Activated naive CD8-positive, alpha-beta T cell treated with anti-CD3 and anti-CD28 coated beads for 36 hours (primary cell): ENCODE data around the gene MZT2A. TPM values are rescaled to one million over a fixed set of nuclear protein-coding genes. Genes with fewer than 3 reads are reported as not detected.
"Not testable (repeated sequence)": the region's sequence is repeated elsewhere in the genome, so short reads cannot be mapped to it uniquely, and the experiment has no call there.

Experiments
- DNase-seq: peaks from one replicate; pipeline ENCODE4 v3.0.0; 2021
- H3K27ac Mint-ChIP-seq: one replicate; pipeline ENCODE4 v1.8.0; 2022; ENCODE audit warnings: mild to moderate bottlenecking, moderate library complexity, mixed read lengths
- H3K27me3 Mint-ChIP-seq: one replicate; pipeline ENCODE4 v1.8.0; 2022; ENCODE audit warnings: mild to moderate bottlenecking, mixed read lengths
- H3K36me3 Mint-ChIP-seq: one replicate; pipeline ENCODE4 v1.8.0; 2021; ENCODE audit warnings: mild to moderate bottlenecking, mixed read lengths
- H3K4me1 Mint-ChIP-seq: one replicate; pipeline ENCODE4 v1.8.0; 2021; ENCODE audit warnings: mixed read lengths
- H3K4me3 Mint-ChIP-seq: one replicate; pipeline ENCODE4 v1.8.0; 2022; ENCODE audit warnings: mild to moderate bottlenecking, moderate library complexity, mixed read lengths
- H3K9me3 Mint-ChIP-seq: one replicate; pipeline ENCODE4 v1.8.0; 2022; ENCODE audit warnings: mixed read lengths
- total RNA-seq, 2 experiments: library from RNA; stranded (reverse); gene quantifications; one replicate each; pipeline ENCODE4 v1.2.3, GENCODE V29; 2021

The MZT2A gene
- total RNA-seq, 2 experiments from 2014 or later, result 191 to 205 TPM

GRCh38 chr2:131486201-131486902, 5.8 kb downstream of the MZT2A start:
- H3K36me3 Mint-ChIP-seq, result peaks cover 34% of the 10 kb centered on the region
- H3K9me3 Mint-ChIP-seq, H3K4me3 Mint-ChIP-seq, H3K4me1 Mint-ChIP-seq, H3K27me3 Mint-ChIP-seq, DNase-seq: not testable (repeated sequence)
- peak overlapping the region; percentile 29 for H3K27ac Mint-ChIP-seq

DNA sequence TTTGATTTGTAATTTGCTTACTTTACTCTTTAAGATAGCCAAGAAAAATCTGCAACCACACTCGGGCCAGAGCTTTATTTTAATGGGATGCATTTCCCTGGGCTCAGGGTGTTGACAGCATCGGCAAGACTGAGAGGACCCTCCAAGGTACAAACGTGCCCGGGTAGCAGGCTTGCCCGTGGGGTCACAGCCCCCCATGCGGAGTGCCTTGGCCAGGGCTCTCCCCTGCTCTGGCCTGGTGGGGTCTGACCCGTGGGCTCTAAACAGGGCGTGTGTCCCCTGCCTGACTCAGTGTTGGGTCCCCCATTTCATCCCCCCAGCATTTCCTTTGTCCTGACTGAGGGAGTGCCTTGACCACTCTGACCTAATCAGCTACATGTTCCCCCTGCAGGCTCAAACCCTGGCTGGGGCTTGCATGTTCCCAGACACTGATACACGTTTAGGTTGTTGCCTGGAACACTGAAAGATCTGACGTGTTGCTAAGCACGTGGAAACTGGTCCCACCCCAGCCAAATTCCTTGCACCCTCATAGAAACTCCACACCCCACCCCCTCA, 7.2 kb downstream of the MZT2A start:
- H3K27me3 Mint-ChIP-seq, DNase-seq, H3K27ac Mint-ChIP-seq, H3K9me3 Mint-ChIP-seq, H3K4me1 Mint-ChIP-seq, H3K4me3 Mint-ChIP-seq: not testable (repeated sequence)
- peaks cover 22% of the 10 kb centered on the region for H3K36me3 Mint-ChIP-seq

- peaks cover 18% of the 10 kb centered on the region for H3K36me3 Mint-ChIP-seq
- H3K4me1 Mint-ChIP-seq, H3K27me3 Mint-ChIP-seq, H3K4me3 Mint-ChIP-seq, DNase-seq, H3K9me3 Mint-ChIP-seq, H3K27ac Mint-ChIP-seq: not testable (repeated sequence)
Measured at GRCh38 chr2:131483981-131484820, 8.0 kb downstream of the MZT2A start.

GRCh38 chr2:131482506-131483155, 9.6 kb downstream of the MZT2A start:
- H3K27me3 Mint-ChIP-seq, H3K27ac Mint-ChIP-seq, H3K4me3 Mint-ChIP-seq: not testable (repeated sequence)

GRCh38 chr2:131480351-131480750, 11.8 kb downstream of the MZT2A start:
- not testable (repeated sequence) for H3K4me1 Mint-ChIP-seq, H3K27me3 Mint-ChIP-seq, DNase-seq, H3K4me3 Mint-ChIP-seq, H3K27ac Mint-ChIP-seq, H3K9me3 Mint-ChIP-seq
- H3K36me3 Mint-ChIP-seq, result peaks cover 15% of the 10 kb centered on the region

More at GRCh38 chr2:131482506-131483155, 9.6 kb downstream of the MZT2A start:
- not testable (repeated sequence) for H3K36me3 Mint-ChIP-seq, H3K9me3 Mint-ChIP-seq, H3K4me1 Mint-ChIP-seq, DNase-seq

DNA sequence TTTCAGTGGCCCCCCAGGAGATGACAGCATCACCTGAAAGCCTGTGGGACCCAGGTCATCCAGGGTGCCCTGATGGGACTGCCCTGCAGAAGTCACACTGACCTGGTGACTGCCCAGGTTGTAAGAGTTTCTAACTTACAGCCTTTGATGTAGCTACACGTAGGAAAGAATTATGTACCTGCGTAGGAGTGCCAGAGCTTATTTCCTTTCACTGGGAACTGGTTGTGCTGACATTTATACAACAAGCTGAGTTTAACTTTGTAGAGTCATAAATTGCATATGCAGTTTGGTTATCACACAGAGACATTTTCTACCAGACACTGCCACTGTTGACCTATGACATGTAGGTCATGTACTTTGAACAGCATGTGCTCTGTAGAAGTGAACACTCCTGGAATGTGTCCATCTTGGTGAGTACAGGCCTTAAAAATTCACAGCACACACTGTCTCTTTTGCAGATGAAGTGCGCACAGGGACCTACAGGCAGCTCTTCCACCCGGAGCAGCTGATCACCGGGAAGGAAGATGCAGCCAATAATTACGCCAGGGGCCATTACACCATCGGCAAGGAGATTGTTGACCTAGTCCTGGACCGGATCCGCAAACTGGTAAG, 13.2 kb downstream of the MZT2A start:
- DNase-seq, H3K4me3 Mint-ChIP-seq, H3K9me3 Mint-ChIP-seq, H3K27me3 Mint-ChIP-seq, H3K27ac Mint-ChIP-seq, H3K4me1 Mint-ChIP-seq: not testable (repeated sequence)
- H3K36me3 Mint-ChIP-seq, result peaks cover 15% of the 10 kb centered on the region

- not testable (repeated sequence) for H3K4me1 Mint-ChIP-seq, H3K4me3 Mint-ChIP-seq, H3K27ac Mint-ChIP-seq, DNase-seq, H3K9me3 Mint-ChIP-seq, H3K27me3 Mint-ChIP-seq
- H3K36me3 Mint-ChIP-seq, result peaks cover 15% of the 10 kb centered on the region
Measured at GRCh38 chr2:131478074-131478849, 13.9 kb downstream of the MZT2A start.

DNA sequence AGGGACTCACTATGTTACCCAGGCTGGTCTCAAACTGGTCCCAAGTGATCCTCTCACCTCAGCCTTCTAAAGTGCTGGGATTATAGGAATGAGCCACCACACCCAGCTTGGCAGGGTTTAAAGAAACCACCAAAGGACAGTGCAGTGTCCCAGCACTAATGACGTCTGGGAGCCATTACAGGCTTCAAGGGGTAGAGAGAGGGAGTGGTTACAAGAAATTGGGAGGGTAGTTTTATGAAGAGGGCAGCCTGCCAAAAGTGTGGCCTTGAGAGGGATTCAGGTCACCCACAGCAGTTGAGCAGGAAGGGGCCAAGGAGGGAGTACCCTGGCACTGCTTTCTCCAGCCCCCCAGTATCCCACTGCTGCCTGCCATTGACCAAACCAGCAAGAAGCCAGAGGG, 15.0 kb downstream of the MZT2A start:
- H3K27ac Mint-ChIP-seq, H3K4me3 Mint-ChIP-seq, H3K9me3 Mint-ChIP-seq, DNase-seq, H3K27me3 Mint-ChIP-seq, H3K4me1 Mint-ChIP-seq: not testable (repeated sequence)
- H3K36me3 Mint-ChIP-seq, result peaks cover 11% of the 10 kb centered on the region

GRCh38 chr2:131476363-131476762, 15.8 kb downstream of the MZT2A start:
- not testable (repeated sequence) for H3K27me3 Mint-ChIP-seq, H3K27ac Mint-ChIP-seq, H3K4me3 Mint-ChIP-seq, H3K9me3 Mint-ChIP-seq, H3K4me1 Mint-ChIP-seq, DNase-seq
- H3K36me3 Mint-ChIP-seq, result peaks cover 11% of the 10 kb centered on the region

DNA sequence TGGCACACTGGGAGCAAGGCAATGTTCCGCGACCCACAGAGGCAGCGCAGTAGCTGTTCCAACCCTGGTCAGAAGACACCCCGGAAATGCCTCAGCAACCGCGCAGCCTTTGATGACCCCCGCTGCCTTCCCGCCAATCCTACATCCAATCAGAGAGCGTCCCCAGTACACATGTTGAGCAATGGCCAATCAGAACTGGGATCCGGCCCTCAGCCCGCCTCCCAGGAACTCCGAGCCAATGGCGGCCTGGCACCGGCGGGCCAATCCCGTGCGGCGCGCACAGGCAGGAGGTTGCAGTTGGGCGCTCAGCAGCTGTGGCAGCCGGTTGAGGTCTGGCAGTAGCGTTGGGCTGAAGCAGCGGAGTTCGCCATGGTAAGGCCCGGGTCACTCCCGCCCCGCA, 16.4 kb downstream of the MZT2A start, which contains the start of gene TUBA3D:
TUBA3D (plus strand) TSS at position 289 of the 400 bp plus-strand sequence; CDS start at position 370, 81 bp downstream.
- Mint-ChIP-seq H3K27ac (no peak within 1 kb of the TSS), H3K9me3 (no peaks in the 10 kb centered on the region), H3K4me1 (no peaks in the 10 kb centered on the region), H3K4me3 (no peak within 1 kb of the TSS), H3K27me3 (no peaks in the 10 kb centered on the region), H3K36me3 (peaks cover 13% of the 10 kb centered on the region)
- no peak for DNase-seq

DNA sequence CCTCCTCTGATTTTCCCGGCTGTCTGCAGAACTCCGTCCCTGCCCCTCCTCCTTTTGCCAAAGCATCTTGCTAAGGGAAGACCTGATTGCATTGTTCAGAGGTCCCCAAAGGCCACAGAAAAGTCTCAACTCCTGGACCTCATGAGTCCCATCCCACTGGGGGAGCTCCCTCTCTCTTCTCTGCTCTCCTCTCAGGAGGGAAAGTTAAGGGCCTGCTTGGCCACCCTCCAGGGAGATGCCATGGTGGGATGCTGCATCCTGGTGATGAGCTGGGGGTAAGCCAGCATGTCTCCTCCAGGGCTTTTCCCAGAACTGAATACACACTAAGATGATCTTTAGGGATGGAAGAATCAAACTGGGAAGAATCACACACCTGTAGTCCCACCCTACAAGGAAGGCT, 18.9 kb downstream of the MZT2A start:
- H3K36me3 Mint-ChIP-seq, result peaks cover 13% of the 10 kb centered on the region
- H3K4me1 Mint-ChIP-seq, H3K27me3 Mint-ChIP-seq, H3K9me3 Mint-ChIP-seq, DNase-seq, H3K27ac Mint-ChIP-seq, H3K4me3 Mint-ChIP-seq: not testable (repeated sequence)

DNA sequence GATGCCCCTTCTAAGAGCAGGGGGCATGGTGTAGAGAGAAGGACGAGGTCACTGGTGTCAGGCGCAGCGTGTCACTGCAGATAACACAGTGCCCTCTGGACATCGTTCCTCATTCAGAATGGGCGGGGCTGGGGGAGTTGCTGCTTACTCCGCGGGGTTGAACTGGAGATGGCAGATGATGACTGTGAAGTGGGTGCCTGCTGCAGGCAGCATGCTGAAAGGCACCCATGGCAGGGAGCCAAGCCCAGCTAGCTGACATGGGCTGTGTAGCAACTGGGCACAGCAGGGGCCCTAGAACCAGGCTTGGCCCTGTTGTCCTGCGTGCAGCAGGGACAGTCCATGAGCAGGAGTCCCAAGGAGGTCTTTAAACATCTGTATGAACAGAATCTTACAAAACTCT, 20.6 kb downstream of the MZT2A start:
- not testable (repeated sequence) for H3K4me3 Mint-ChIP-seq, DNase-seq, H3K9me3 Mint-ChIP-seq, H3K27me3 Mint-ChIP-seq, H3K27ac Mint-ChIP-seq, H3K4me1 Mint-ChIP-seq
- peaks cover 13% of the 10 kb centered on the region for H3K36me3 Mint-ChIP-seq

DNA sequence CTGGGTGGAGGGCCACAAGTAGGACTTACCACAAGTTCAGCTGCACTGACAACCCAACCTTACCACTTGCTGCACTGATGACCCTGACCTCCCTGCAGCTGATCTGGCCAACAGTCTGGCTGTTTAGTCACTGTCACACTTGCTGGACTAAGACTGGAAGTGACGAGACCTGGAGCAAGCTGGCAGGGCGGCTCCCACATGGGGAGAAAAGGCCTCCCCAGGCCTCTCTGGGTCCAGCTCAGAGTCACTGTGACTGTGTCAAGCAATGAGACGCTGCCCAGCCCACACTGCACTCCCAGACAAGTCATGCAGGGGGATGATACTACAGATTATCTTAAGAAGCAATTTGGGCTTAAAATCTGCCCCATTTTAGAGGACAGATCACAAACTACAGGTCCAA, 21.3 kb downstream of the MZT2A start:
- H3K27ac Mint-ChIP-seq, H3K36me3 Mint-ChIP-seq, DNase-seq, H3K27me3 Mint-ChIP-seq, H3K9me3 Mint-ChIP-seq, H3K4me3 Mint-ChIP-seq, H3K4me1 Mint-ChIP-seq: not testable (repeated sequence)

GRCh38 chr2:131467722-131468121, 24.5 kb downstream of the MZT2A start:
- not testable (repeated sequence) for H3K4me1 Mint-ChIP-seq, H3K27ac Mint-ChIP-seq, H3K9me3 Mint-ChIP-seq, H3K36me3 Mint-ChIP-seq, H3K4me3 Mint-ChIP-seq, DNase-seq, H3K27me3 Mint-ChIP-seq
